Tongue (tissue), 2 donors: ENCODE data around the gene CEP152. TPM values are rescaled to one million over a fixed set of nuclear protein-coding genes. Genes with fewer than 3 reads are reported as not detected.

Source experiments
- DNase-seq: peaks from one replicate; pipeline ENCODE4 v3.0.0-alpha.2; 2015
- total RNA-seq: library from RNA; depleted of rRNA; stranded (reverse); fragments of >200 nt; gene quantifications from one replicate; pipeline ENCODE4 v1.2.3, GENCODE V29; 2014

Gene CEP152
- total RNA-seq, 1 donor from 2014 or later: 6.2 TPM

- DNase-seq: no peak
Measured at GRCh38 chr15:48761393-48762158, 49.3 kb downstream of the CEP152 start.

- no peak for DNase-seq
Measured at GRCh38 chr15:48759921-48760320, 50.9 kb downstream of the CEP152 start.

GRCh38 chr15:48757661-48758060, 53.2 kb downstream of the CEP152 start:
- no peak for DNase-seq

GRCh38 chr15:48754011-48754410, 56.9 kb downstream of the CEP152 start:
- no peak for DNase-seq

- no peak for DNase-seq
Measured at GRCh38 chr15:48751595-48751994, 59.3 kb downstream of the CEP152 start.

- DNase-seq: no peak
Measured at GRCh38 chr15:48748535-48748934, 62.3 kb downstream of the CEP152 start.

GRCh38 chr15:48733615-48734014, 77.3 kb downstream of the CEP152 start:
- no peak for DNase-seq

GRCh38 chr15:48730506-48730905, 80.4 kb downstream of the CEP152 start:
- DNase-seq: no peak

GRCh38 chr15:48723969-48724368, 86.9 kb downstream of the CEP152 start:
- DNase-seq: no peak

GRCh38 chr15:48722764-48723661, 87.9 kb downstream of the CEP152 start:
- DNase-seq: no peak

GRCh38 chr15:48721061-48721810, 89.6 kb downstream of the CEP152 start:
- peak; percentile 26 for DNase-seq

- DNase-seq: no peak
Measured at GRCh38 chr15:48720646-48721045, 90.2 kb downstream of the CEP152 start.

- no peak for DNase-seq
Measured at GRCh38 chr15:48719668-48720067, 91.2 kb downstream of the CEP152 start.

- DNase-seq: no peak
Measured at GRCh38 chr15:48718646-48719045, 92.2 kb downstream of the CEP152 start.

GRCh38 chr15:48717458-48717857, 93.4 kb downstream of the CEP152 start:
- no peak for DNase-seq

GRCh38 chr15:48712546-48712945, 98.3 kb downstream of the CEP152 start:
- DNase-seq: no peak

- DNase-seq: no peak
Measured at GRCh38 chr15:48710952-48711495, 99.8 kb downstream of the CEP152 start.

GRCh38 chr15:48708641-48709040, 102.2 kb downstream of the CEP152 start:
- DNase-seq: no peak

- DNase-seq: no peak
Measured at GRCh38 chr15:48705381-48705780, 105.5 kb downstream of the CEP152 start.

- DNase-seq: no peak
Measured at GRCh38 chr15:48703544-48703943, 107.3 kb downstream of the CEP152 start.

- no peak for DNase-seq
Measured at GRCh38 chr15:48702569-48703236, 108.2 kb downstream of the CEP152 start.
